ENCODE data around the gene SLC13A4.

GRCh38 chr7:135742371-135742770 is 14.4 kb upstream of the SLC13A4 start:
- no peak for TF ChIP-seq CTCF (IDR thresholded peaks at IDR 0.05)
- no peak for TF ChIP-seq POLR2AphosphoS5 (IDR thresholded peaks at IDR 0.05)
- TF ChIP-seq EP300 (IDR thresholded peaks at IDR 0.05), result no peak

All from upper lobe of left lung (tissue), 4 donors.